HepG2 (cell line): Measurements from ENCODE around the gene RUSF1. TPM values are rescaled to one million over a fixed set of nuclear protein-coding genes. Genes with fewer than 3 reads are reported as not detected.

Experiments used
- RORA ChIP-seq: sonication (generic); formaldehyde crosslinking; IDR thresholded peaks from 2 replicates; pipeline ENCODE4 v1.5.0; 2020; ENCODE audit warnings: mild to moderate bottlenecking, missing genetic modification reagents, moderate library complexity
- SP4 ChIP-seq: sonication (generic); formaldehyde crosslinking; IDR thresholded peaks from 2 replicates; pipeline ENCODE4 v1.8.1; 2023; ENCODE audit warnings: mild to moderate bottlenecking, missing genetic modification reagents
- SYNCRIP ChIP-seq: fragments of 200-400 bp; formaldehyde crosslinking; IDR thresholded peaks from 2 replicates; pipeline ENCODE4 v1.6.1; 2018; ENCODE audit warnings: mild to moderate bottlenecking, low read depth, low read length; ENCODE audit not compliant: insufficient read depth
- TFDP2 ChIP-seq: sonication (generic); formaldehyde crosslinking; IDR thresholded peaks from 2 replicates; pipeline ENCODE4 v1.4.0; 2020; ENCODE audit warnings: missing genetic modification reagents
- polyA plus RNA-seq, 8 experiments: library from polyadenylated mRNA; depleted of rRNA in 3 of 8; stranded (reverse) in 7 of 8; unstranded in 1 of 8; fragments of >200 nt; fragmentation: Illumina TruSeq in 4 of 8; extraction: Trizol in 4 of 8; gene quantifications; 2 replicates each; pipeline versions ENCODE4 v1.2.1 to v1.2.3, GENCODE V29; 2011 to 2016; ENCODE audit warnings: low read depth in 4 of 8, missing spikeins in 1 of 8, mixed read lengths in 1 of 8; ENCODE audit not compliant: insufficient read depth in 1 of 8
- total RNA-seq, 5 experiments: library from RNA; depleted of rRNA; stranded (reverse); fragments of >200 nt; fragmentation: Illumina TruSeq; extraction: Trizol; gene quantifications; 2 replicates each; pipeline ENCODE4 v1.2.3, GENCODE V29; 2016; ENCODE audit warnings: low read depth in 1 of 5
- TF ChIP-seq, protein P1 (sequence below): IDR thresholded peaks from 2 replicates; pipeline ENCODE4 v1.6.1; 2012; ENCODE audit warnings: low read length, improper control_type of control experiment

RUSF1 gene
- total and polyA plus RNA-seq, 2 of the 13 experiments (the other 11 are each of a cell fraction or from before 2014, with no cell fraction given): 40.8 to 50.2 TPM

DNA sequence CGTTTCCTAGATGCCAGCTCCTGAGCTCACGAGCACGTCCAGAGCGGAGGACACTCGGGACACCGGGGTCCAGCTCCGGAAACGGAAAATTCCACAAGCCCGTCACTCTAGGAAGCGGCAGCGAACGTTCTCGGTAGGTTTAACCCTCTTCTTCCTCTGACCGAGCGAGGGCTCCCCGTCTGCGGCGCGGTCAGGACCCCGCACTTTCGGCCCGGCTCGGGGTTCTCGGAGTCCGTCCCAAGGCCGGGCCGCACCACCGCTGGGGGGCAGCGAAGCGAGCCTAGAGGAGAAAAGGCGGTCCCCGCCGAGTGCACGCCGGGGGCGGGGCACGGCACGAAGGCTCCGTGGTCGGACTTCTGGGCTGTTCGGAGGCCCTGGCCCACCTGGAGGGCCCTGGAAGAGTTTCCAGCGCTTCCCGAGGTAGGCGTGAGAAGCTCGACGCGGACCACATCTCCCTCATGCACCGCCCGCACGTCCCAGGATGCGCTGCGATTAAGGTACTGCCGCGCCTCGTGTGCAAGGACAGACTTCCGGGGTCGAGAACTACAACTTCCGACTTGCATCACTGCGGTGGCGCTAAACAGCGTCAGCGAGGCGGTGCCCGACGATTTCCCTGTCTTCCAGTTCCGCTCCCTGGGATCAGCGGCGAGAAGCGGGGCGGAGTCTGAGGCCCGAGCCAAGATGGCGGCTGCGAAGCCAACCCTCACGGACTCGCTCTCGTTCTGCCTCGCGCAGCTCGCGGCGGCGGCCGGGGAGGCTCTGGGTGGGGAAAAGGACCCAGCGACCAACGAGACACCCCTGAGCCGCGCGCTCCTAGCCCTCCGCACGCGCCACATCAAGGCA, 49.1 kb downstream of the RUSF1 start, which contains the start of gene ARMC5 (continued):
- TF ChIP-seq, protein P1, sequence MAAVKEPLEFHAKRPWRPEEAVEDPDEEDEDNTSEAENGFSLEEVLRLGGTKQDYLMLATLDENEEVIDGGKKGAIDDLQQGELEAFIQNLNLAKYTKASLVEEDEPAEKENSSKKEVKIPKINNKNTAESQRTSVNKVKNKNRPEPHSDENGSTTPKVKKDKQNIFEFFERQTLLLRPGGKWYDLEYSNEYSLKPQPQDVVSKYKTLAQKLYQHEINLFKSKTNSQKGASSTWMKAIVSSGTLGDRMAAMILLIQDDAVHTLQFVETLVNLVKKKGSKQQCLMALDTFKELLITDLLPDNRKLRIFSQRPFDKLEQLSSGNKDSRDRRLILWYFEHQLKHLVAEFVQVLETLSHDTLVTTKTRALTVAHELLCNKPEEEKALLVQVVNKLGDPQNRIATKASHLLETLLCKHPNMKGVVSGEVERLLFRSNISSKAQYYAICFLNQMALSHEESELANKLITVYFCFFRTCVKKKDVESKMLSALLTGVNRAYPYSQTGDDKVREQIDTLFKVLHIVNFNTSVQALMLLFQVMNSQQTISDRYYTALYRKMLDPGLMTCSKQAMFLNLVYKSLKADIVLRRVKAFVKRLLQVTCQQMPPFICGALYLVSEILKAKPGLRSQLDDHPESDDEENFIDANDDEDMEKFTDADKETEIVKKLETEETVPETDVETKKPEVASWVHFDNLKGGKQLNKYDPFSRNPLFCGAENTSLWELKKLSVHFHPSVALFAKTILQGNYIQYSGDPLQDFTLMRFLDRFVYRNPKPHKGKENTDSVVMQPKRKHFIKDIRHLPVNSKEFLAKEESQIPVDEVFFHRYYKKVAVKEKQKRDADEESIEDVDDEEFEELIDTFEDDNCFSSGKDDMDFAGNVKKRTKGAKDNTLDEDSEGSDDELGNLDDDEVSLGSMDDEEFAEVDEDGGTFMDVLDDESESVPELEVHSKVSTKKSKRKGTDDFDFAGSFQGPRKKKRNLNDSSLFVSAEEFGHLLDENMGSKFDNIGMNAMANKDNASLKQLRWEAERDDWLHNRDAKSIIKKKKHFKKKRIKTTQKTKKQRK: no peak
- TF ChIP-seq SYNCRIP (no peak), TFDP2 (peak; percentile 94), SP4 (CRISPR knock-in tag) (peak; percentile 94), RORA (CRISPR knock-in tag) (no peak)
